CD1c-positive myeloid dendritic cell (primary cell): ENCODE data around the gene SNRNP70.
A peak's percentile ranks its signal among the peaks of the same experiment; 100 is the strongest.

Experiments
- DNase-seq: peaks from one replicate; pipeline ENCODE4 v3.0.0-alpha.2; 2016; ENCODE audit errors: extremely low spot score

The SNRNP70 gene

DNA sequence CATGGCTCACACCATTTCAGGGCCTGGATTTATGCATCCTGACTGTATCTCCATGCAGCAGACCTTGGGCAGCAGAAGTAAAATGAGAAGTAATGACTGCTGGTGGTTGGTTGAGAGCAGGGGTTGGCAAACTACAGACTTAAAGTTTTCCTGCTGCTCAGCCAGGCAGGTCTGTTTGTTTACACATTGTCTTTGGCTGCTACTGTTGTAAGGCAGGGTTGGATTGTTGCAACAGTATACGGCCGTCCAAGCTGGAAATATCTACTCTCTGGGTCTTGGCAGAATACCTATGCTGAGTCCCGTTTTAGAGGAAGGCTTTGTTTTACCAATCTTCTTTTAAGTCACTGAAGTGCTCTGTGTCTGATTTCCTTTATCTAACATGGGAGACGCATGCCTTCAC is 13.5 kb downstream of the SNRNP70 start:
- no peak for DNase-seq

- no peak for DNase-seq
Measured at GRCh38 chr19:49101160-49101559, 15.9 kb downstream of the SNRNP70 start.

GRCh38 chr19:49102303-49102702 is 17.1 kb downstream of the SNRNP70 start:
- DNase-seq, result no peak

- DNase-seq, result no peak
Measured at GRCh38 chr19:49103331-49104085, 18.3 kb downstream of the SNRNP70 start.

DNA sequence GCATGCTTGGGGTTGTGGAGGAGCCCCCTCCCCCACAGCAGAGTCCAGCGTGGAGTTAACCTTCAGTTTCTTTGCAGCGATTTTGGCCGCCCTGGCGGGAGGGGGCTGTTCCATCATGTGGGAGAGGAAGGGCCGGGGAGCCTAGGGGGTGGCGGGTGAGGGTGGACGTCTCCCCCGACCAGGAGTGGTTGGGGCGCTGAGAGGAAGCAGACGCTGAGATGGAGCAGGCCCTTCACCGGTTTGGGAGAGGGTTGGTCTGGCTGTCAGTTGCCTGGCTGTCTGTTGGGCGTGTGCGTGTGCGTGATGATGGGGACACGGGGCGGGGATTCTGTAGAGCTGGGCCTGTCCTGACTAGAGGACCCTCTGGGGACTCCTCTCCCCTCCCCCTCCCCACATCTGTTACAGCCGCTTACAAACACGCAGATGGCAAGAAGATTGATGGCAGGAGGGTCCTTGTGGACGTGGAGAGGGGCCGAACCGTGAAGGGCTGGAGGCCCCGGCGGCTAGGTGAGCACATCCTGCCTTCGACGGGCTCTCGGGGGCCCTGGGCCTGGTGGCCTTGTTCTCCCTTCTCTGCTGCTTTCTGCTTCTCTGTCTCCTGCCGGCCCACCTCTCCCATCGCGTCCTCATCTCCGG is 19.1 kb downstream of the SNRNP70 start:
- no peak for DNase-seq

GRCh38 chr19:49106648-49107135 is 21.4 kb downstream of the SNRNP70 start:
- DNase-seq, result peak; percentile 51

GRCh38 chr19:49107625-49108459 is 22.6 kb downstream of the SNRNP70 start:
- no peak for DNase-seq

- no peak for DNase-seq
Measured at GRCh38 chr19:49109051-49109450, 23.8 kb downstream of the SNRNP70 start.

GRCh38 chr19:49109569-49110233 is 24.4 kb downstream of the SNRNP70 start:
- DNase-seq, result no peak

GRCh38 chr19:49110567-49110966 is 25.3 kb downstream of the SNRNP70 start:
- DNase-seq, result no peak

DNA sequence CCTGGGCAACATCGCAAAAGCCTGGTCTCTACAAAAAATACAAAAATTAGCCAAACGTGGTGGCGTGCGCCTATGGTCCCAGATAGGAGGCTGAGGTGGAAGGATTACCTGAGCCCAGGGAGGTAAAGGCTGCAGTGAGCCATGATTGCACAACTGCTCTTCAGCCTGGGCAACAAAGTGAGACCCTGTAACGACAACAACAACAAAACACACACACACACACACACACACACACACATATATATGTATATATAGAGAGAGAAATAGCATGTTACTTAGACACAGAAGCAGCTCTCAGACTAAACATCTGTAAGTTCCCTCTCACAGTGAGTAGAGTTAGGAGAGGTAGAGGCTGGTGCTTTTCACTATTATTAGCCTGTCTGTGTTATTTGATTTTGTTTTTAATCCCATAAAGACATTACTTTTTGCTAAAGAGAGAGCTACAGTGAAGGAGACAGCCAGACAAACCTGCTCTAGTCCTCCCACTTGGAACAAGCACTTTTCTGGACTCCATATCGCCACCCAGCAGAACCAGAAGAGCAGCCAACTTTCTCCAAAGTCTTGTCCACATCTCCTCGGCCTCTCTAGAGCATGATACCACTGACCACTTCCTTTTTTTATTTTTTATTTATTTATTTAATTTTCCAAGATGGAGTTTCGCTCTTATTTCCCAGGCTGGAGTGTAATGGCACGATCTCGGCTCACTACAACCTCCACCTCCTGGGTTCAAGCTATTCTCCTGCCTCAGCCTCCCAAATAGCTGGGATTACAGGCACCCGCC is 26.2 kb downstream of the SNRNP70 start:
- DNase-seq, result peak; percentile 12

DNA sequence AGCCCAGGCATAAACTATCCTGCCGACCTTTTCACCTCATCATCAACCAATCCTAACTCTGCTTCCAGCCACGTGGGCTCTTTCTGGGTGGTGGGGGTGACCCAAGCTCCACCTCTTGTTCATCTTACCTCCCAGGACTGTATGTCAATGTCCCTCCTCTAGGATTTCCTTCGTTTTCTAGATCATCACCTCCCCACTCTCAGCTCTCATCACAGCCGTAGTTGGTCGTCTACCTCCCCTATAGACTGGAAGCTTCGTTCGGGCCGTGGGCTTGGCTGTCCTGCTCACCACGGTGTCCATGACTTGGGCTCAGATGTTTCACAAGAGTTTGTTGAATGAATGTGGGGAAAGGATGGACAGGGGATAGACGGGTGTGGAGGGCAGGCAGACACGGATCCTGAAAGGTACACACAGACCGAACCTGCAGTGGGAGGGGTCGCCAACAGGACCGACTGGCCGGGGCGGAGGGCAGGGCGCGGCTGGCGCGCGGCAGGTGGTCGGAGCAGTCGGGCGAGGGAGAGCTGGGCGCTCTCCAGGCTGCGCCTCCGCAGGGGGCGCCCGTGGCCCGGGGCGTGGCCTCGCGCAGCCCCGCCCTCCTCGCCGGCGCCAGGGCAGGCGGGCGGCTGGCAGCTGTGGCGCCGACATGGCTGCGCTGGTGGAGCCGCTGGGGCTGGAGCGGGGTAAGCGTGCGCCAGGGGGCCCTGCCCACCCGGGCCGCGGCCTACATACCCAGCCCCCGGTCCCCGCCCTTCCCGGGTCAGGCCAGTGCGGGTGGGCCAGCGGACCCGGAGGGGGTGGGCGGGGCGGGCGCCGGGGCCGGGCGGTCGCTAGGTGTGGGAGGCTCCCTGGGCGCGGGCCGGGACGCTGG is 28.7 kb downstream of the SNRNP70 start, which contains the start of gene LIN7B:
Gene LIN7B (plus strand): TSS at position 609 of the 868 bp plus-strand sequence. CDS start 35 bp downstream, at position 644.
- DNase-seq, result peak; percentile 88

DNA sequence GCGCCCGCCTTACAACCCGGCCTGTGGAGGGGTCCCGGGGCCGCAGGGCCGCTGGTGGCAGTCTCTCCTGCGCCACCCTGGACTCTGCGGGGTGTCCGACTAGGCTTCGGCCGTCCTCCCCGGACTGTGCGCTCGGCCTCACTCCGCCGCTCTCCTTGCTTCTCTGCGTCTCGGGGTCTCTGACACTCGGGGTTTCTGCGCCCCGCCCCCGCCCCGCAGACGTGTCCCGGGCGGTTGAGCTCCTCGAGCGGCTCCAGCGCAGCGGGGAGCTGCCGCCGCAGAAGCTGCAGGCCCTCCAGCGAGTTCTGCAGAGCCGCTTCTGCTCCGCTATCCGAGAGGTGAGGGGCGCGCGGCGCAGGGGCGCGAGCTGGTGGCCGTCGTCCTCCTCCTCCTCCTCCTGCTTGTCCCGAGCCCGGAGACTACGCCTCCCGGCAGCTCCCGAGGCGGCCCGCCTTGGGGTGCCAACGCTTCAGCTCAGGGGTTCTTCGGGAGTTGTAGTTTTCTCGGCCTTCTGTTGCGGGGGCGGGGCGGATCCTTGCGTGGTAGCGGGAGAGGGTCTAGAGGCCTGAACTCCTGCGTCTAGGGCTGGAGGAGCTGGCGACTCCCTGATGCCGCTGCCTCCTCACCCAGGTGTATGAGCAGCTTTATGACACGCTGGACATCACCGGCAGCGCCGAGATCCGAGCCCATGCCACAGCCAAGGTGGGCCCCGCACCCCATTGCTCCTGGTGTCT is 29.5 kb downstream of the SNRNP70 start:
- DNase-seq, result peak; percentile 60

GRCh38 chr19:49116544-49116943 is 31.3 kb downstream of the SNRNP70 start:
- DNase-seq, result peak; percentile 87

DNA sequence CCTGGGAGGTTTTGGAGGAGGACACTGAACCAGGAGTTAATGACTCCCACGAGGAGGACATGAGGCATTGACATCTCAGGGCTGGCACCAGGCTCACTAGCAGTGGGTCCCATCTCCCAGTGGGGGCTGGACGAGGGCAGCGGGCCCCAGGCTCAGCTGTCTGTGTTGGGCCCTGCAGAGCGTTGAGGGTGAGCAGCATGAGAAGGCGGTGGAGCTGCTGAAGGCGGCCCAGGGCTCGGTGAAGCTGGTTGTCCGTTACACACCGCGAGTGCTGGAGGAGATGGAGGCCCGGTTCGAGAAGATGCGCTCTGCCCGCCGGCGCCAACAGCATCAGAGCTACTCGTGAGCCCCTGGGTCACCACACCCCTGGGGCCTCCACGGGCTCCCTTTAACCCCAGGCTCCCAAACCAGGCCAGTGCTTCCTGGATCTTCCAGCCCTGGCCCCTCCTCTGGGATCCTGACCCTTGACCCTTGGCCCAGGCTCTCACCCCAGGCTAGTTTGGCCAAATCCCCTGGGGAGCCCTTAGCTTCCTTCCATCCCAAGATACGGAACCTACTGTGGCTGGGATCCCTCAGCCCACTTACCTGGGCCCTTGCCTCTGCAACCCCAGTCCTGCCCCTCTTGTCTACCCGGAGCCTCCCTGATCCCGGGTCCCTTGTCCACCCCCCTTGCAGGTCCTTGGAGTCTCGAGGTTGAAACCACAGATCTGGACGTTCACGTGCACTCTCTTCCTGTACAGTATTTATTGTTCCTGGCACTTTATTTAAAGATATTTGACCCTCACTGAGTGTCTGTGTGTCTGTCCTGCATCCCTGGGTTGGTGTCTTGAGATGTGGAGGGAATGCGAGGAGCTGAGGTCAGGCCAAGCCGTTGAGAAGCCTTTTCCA is 32.7 kb downstream of the SNRNP70 start:
- DNase-seq, result no peak

DNA sequence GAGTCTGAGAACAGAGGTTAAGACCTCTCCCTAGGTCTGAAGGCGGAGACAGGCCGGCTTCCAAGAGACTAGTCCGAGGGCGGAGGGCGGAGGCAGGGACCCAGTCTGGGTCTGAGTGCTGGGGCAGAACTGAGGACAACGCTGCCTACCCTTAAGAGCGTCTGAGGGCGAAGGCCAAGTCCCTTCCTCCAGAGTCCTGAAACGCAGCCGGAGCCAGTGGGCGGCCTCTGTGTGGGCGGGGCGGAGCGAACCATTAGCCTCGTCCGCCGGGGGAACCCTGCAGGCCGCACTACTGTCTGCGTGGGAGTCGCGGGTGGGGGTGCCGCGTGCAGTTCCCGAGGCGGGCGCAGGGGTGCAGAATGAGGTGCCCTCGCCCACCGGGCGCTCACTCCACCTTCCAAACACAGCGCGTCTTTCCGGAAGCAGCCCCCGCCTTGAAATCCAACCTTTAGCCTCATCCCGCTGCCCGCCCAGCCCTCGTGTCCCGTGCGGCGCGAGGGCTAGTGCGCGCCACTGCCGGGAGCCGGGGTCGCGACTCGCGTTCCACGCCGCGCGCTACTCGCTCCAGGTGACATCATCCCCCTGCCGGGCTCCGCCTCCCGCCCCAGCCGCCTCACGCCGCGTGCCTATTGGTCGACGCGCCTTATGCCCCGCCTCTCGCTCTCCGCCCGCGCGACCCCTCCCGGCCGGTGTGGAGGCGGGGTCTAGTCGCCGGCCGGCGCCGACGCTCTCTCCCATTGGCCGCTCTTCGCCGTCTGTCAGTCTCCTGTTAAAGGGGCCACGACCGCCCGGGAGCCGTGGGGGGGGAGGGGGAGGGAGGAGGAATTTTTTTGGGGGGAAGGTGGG is 33.5 kb downstream of the SNRNP70 start, which contains the start of gene C19orf73:
Gene C19orf73 (minus strand): TSS at position 579 of the 846 bp plus-strand sequence. CDS start 121 bp downstream, at position 458.
- peak; percentile 97 for DNase-seq
